ENCODE results near the gene SF1.

Gene SF1

GRCh38 chr11:64751136-64751535, 27.2 kb downstream of the SF1 start:
- no peak overlapping the region for H3K18ac ChIP-seq (ENCODE audit: low read depth in 1 of 2, low read length in 2 of 2)
- no peak overlapping the region for H4K91ac ChIP-seq (ENCODE audit: low read length)
- H3K23ac ChIP-seq (ENCODE audit: low read length in 2 of 2) = no peak overlapping the region
- H2BK12ac ChIP-seq (ENCODE audit: low read length in 2 of 2) = no peak overlapping the region
- no peak overlapping the region for H2BK5ac ChIP-seq (ENCODE audit: low read depth, low read length, poor library complexity, severe bottlenecking)
- H2BK120ac ChIP-seq (ENCODE audit: low read depth, low read length) = no peak overlapping the region
- H3K4me1 ChIP-seq (ENCODE audit: control insufficient read depth, insufficient read depth, low read depth, low read length) = peaks cover 2% of the 10 kb centered on the region
- no peak overlapping the region for H3K4ac ChIP-seq (ENCODE audit: low read depth in 1 of 2, low read length in 2 of 2)
- H3K27ac ChIP-seq (ENCODE audit: low read length, poor library complexity, severe bottlenecking) = no peak overlapping the region
- H3K9ac ChIP-seq (ENCODE audit: low read length) = no peak overlapping the region
- peaks cover 0 to 3% of the 10 kb centered on the region in 2 experiments for H3K36me3 ChIP-seq (ENCODE audit: control insufficient read depth in 1 of 2, insufficient read depth in 2 of 2, low read depth in 1 of 2, low read length in 2 of 2)
- H3K4me2 ChIP-seq (ENCODE audit: low read length, poor library complexity, severe bottlenecking) = no peak overlapping the region
- no peak overlapping the region for H3K14ac ChIP-seq (ENCODE audit: low read length in 2 of 2)
- 96% methylated on average over 9 of the region's 9 CpGs for WGBS
- H2AFZ ChIP-seq (ENCODE audit: low read depth, low read length) = no peak overlapping the region
- H3K4me3 ChIP-seq (ENCODE audit: insufficient read depth in 1 of 2, low read depth in 1 of 2, low read length in 2 of 2) = no peak overlapping the region
- no peak overlapping the region for H4K8ac ChIP-seq (ENCODE audit: low read length)
- no peak overlapping the region for H2BK15ac ChIP-seq (ENCODE audit: low read depth, poor library complexity, severe bottlenecking)
- peaks cover 3 to 4% of the 10 kb centered on the region in 2 experiments for H3K27me3 ChIP-seq (ENCODE audit: control insufficient read depth in 1 of 2, insufficient read depth in 1 of 2, low read length in 2 of 2)
- no peak for DNase-seq
- no peaks in the 10 kb centered on the region for H3K79me1 ChIP-seq (replicated peaks; ENCODE audit: low read length, poor library complexity, severe bottlenecking)
- no peak overlapping the region for H2AK5ac ChIP-seq (ENCODE audit: low read length, severe bottlenecking)
- no peaks in the 10 kb centered on the region for H3K9me3 ChIP-seq (ENCODE audit: control insufficient read depth, low read length)

GRCh38 chr11:64750361-64751054, 27.8 kb downstream of the SF1 start:
- H4K91ac ChIP-seq (ENCODE audit: low read length) = peak overlapping the region; percentile 22
- H2BK120ac ChIP-seq (ENCODE audit: low read depth, low read length) = no peak overlapping the region
- WGBS = 94% methylated on average over 13 of the region's 13 CpGs

GRCh38 chr11:64747961-64748665, 30.2 kb downstream of the SF1 start:
- no peak overlapping the region for H2BK12ac ChIP-seq (ENCODE audit: low read length in 2 of 2)
- H2BK5ac ChIP-seq (ENCODE audit: low read depth, low read length, poor library complexity, severe bottlenecking) = no peak overlapping the region
- H3K4me3 ChIP-seq (ENCODE audit: insufficient read depth in 1 of 2, low read depth in 1 of 2, low read length in 2 of 2) = no peak overlapping the region
- H3K4ac ChIP-seq (ENCODE audit: low read depth in 1 of 2, low read length in 2 of 2) = no peak overlapping the region
- no peak overlapping the region for H3K18ac ChIP-seq (ENCODE audit: low read depth in 1 of 2, low read length in 2 of 2)
- H2AFZ ChIP-seq (ENCODE audit: low read depth, low read length) = no peak overlapping the region
- H3K79me1 ChIP-seq (replicated peaks; ENCODE audit: low read length, poor library complexity, severe bottlenecking) = no peaks in the 10 kb centered on the region
- H3K9me3 ChIP-seq (ENCODE audit: control insufficient read depth, low read length) = no peaks in the 10 kb centered on the region
- 91% methylated on average over 13 of the region's 15 CpGs for WGBS
- no peak overlapping the region for H2AK5ac ChIP-seq (ENCODE audit: low read length, severe bottlenecking)
- H3K36me3 ChIP-seq (ENCODE audit: control insufficient read depth in 1 of 2, insufficient read depth in 2 of 2, low read depth in 1 of 2, low read length in 2 of 2) = peaks cover 0 to 3% of the 10 kb centered on the region in 2 experiments
- H2BK15ac ChIP-seq (ENCODE audit: low read depth, poor library complexity, severe bottlenecking) = no peak overlapping the region
- H3K4me1 ChIP-seq (ENCODE audit: control insufficient read depth, insufficient read depth, low read depth, low read length) = peaks cover 29% of the 10 kb centered on the region
- no peak overlapping the region for H4K91ac ChIP-seq (ENCODE audit: low read length)
- H3K23ac ChIP-seq (ENCODE audit: low read length in 2 of 2) = no peak overlapping the region
- peak overlapping the region; percentile 24 for H3K9ac ChIP-seq (ENCODE audit: low read length)
- no peak overlapping the region for H2BK120ac ChIP-seq (ENCODE audit: low read depth, low read length)
- H3K4me2 ChIP-seq (ENCODE audit: low read length, poor library complexity, severe bottlenecking) = no peak overlapping the region
- no peak overlapping the region for H3K14ac ChIP-seq (ENCODE audit: low read length in 2 of 2)
- no peak overlapping the region for H3K27ac ChIP-seq (ENCODE audit: low read length, poor library complexity, severe bottlenecking)
- DNase-seq = no peak
- peaks cover 27% of the 10 kb centered on the region in 2 experiments for H3K27me3 ChIP-seq (ENCODE audit: control insufficient read depth in 1 of 2, insufficient read depth in 1 of 2, low read length in 2 of 2)
- H4K8ac ChIP-seq (ENCODE audit: low read length) = no peak overlapping the region

More at GRCh38 chr11:64750361-64751054, 27.8 kb downstream of the SF1 start:
- no peak overlapping the region for H3K4me2 ChIP-seq (ENCODE audit: low read length, poor library complexity, severe bottlenecking)
- no peak overlapping the region for H3K4me3 ChIP-seq (ENCODE audit: insufficient read depth in 1 of 2, low read depth in 1 of 2, low read length in 2 of 2)
- no peak overlapping the region for H3K9ac ChIP-seq (ENCODE audit: low read length)
- H2BK12ac ChIP-seq (ENCODE audit: low read length in 2 of 2) = no peak overlapping the region
- no peaks in the 10 kb centered on the region for H3K79me1 ChIP-seq (replicated peaks; ENCODE audit: low read length, poor library complexity, severe bottlenecking)
- H3K23ac ChIP-seq (ENCODE audit: low read length in 2 of 2) = no peak overlapping the region
- no peak overlapping the region for H4K8ac ChIP-seq (ENCODE audit: low read length)
- H3K4ac ChIP-seq (ENCODE audit: low read depth in 1 of 2, low read length in 2 of 2) = no peak overlapping the region
- no peak overlapping the region for H3K18ac ChIP-seq (ENCODE audit: low read depth in 1 of 2, low read length in 2 of 2)
- H3K27ac ChIP-seq (ENCODE audit: low read length, poor library complexity, severe bottlenecking) = no peak overlapping the region
- H3K36me3 ChIP-seq (ENCODE audit: control insufficient read depth in 1 of 2, insufficient read depth in 2 of 2, low read depth in 1 of 2, low read length in 2 of 2) = peaks cover 0 to 3% of the 10 kb centered on the region in 2 experiments
- no peaks in the 10 kb centered on the region for H3K9me3 ChIP-seq (ENCODE audit: control insufficient read depth, low read length)
- no peak overlapping the region for H3K14ac ChIP-seq (ENCODE audit: low read length in 2 of 2)
- H2BK5ac ChIP-seq (ENCODE audit: low read depth, low read length, poor library complexity, severe bottlenecking) = no peak overlapping the region
- H2BK15ac ChIP-seq (ENCODE audit: low read depth, poor library complexity, severe bottlenecking) = no peak overlapping the region
- DNase-seq = no peak
- H3K27me3 ChIP-seq (ENCODE audit: control insufficient read depth in 1 of 2, insufficient read depth in 1 of 2, low read length in 2 of 2) = peaks cover 8 to 9% of the 10 kb centered on the region in 2 experiments
- H2AK5ac ChIP-seq (ENCODE audit: low read length, severe bottlenecking) = no peak overlapping the region
- no peak overlapping the region for H2AFZ ChIP-seq (ENCODE audit: low read depth, low read length)
- peaks cover 8% of the 10 kb centered on the region for H3K4me1 ChIP-seq (ENCODE audit: control insufficient read depth, insufficient read depth, low read depth, low read length)

GRCh38 chr11:64746486-64746885, 31.9 kb downstream of the SF1 start:
- no peak overlapping the region for H3K4me3 ChIP-seq (ENCODE audit: insufficient read depth in 1 of 2, low read depth in 1 of 2, low read length in 2 of 2)
- no peak for DNase-seq
- H4K91ac ChIP-seq (ENCODE audit: low read length) = peak overlapping the region; percentile 7
- no peak overlapping the region for H2AK5ac ChIP-seq (ENCODE audit: low read length, severe bottlenecking)
- no peak overlapping the region for H2AFZ ChIP-seq (ENCODE audit: low read depth, low read length)
- WGBS = 88% methylated on average over 8 of the region's 10 CpGs
- H3K79me1 ChIP-seq (replicated peaks; ENCODE audit: low read length, poor library complexity, severe bottlenecking) = no peaks in the 10 kb centered on the region
- H3K27ac ChIP-seq (ENCODE audit: low read length, poor library complexity, severe bottlenecking) = no peak overlapping the region
- H3K4me1 ChIP-seq (ENCODE audit: control insufficient read depth, insufficient read depth, low read depth, low read length) = peaks cover 43% of the 10 kb centered on the region
- H3K36me3 ChIP-seq (ENCODE audit: control insufficient read depth in 1 of 2, insufficient read depth in 2 of 2, low read depth in 1 of 2, low read length in 2 of 2) = peaks cover 0 to 3% of the 10 kb centered on the region in 2 experiments
- no peak overlapping the region for H3K4me2 ChIP-seq (ENCODE audit: low read length, poor library complexity, severe bottlenecking)
- H2BK15ac ChIP-seq (ENCODE audit: low read depth, poor library complexity, severe bottlenecking) = no peak overlapping the region
- no peak overlapping the region for H4K8ac ChIP-seq (ENCODE audit: low read length)
- no peaks in the 10 kb centered on the region for H3K9me3 ChIP-seq (ENCODE audit: control insufficient read depth, low read length)
- H3K4ac ChIP-seq (ENCODE audit: low read depth in 1 of 2, low read length in 2 of 2) = no peak overlapping the region
- no peak overlapping the region for H2BK120ac ChIP-seq (ENCODE audit: low read depth, low read length)
- peaks cover 42% of the 10 kb centered on the region in 2 experiments for H3K27me3 ChIP-seq (ENCODE audit: control insufficient read depth in 1 of 2, insufficient read depth in 1 of 2, low read length in 2 of 2)
- H3K23ac ChIP-seq (ENCODE audit: low read length in 2 of 2) = no peak overlapping the region
- H2BK12ac ChIP-seq (ENCODE audit: low read length in 2 of 2) = no peak overlapping the region
- no peak overlapping the region for H3K14ac ChIP-seq (ENCODE audit: low read length in 2 of 2)
- H2BK5ac ChIP-seq (ENCODE audit: low read depth, low read length, poor library complexity, severe bottlenecking) = no peak overlapping the region
- H3K9ac ChIP-seq (ENCODE audit: low read length) = no peak overlapping the region
- no peak overlapping the region for H3K18ac ChIP-seq (ENCODE audit: low read depth in 1 of 2, low read length in 2 of 2)

Measured in mesenchymal stem cell (in vitro differentiated cells and primary cell).